Gastroesophageal sphincter (tissue), 3 donors: ENCODE results near the gene PNISR.

Experiments
- EP300 ChIP-seq: sonication (generic); formaldehyde crosslinking; IDR thresholded peaks from one replicate; pipeline ENCODE4 v1.6.1; 2017; ENCODE audit warnings: antibody characterized with exemption, mild to moderate bottlenecking
- POLR2AphosphoS5 ChIP-seq: sonication (generic); formaldehyde crosslinking; IDR thresholded peaks from one replicate; pipeline ENCODE4 v1.6.1; 2017; ENCODE audit warnings: antibody characterized with exemption
- TF ChIP-seq, protein P1 (sequence below), 4 experiments: fragments of 200-600 bp in 2 of 4; fragments of 450-650 bp in 2 of 4; sonication (generic) in 1 of 4; IDR thresholded peaks; one replicate each; pipeline ENCODE4 v1.5.1; 2017 to 2019; ENCODE audit warnings: antibody characterized with exemption in 4 of 4, mild to moderate bottlenecking in 2 of 4, moderate library complexity in 2 of 4

DNA sequence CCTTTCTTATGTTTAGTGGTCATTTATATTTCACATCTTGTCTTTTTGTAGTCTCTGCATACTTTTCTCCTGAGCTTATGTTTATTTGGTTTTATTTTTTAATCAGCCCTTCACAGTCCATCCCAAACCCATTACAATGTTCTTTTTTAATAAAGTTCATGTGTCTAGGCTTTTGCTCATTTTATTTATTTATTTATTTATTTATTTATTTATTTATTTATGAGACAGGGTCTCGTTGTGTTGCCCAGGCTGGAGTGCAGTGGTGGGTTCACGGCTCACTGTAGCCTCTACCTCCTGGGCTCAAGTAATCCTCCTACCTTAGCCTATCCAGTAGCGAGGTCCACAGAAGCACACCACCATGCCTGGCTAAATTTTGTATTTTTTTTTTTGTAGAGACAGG lies 34.2 kb downstream of the PNISR start:
- TF ChIP-seq, protein P1, sequence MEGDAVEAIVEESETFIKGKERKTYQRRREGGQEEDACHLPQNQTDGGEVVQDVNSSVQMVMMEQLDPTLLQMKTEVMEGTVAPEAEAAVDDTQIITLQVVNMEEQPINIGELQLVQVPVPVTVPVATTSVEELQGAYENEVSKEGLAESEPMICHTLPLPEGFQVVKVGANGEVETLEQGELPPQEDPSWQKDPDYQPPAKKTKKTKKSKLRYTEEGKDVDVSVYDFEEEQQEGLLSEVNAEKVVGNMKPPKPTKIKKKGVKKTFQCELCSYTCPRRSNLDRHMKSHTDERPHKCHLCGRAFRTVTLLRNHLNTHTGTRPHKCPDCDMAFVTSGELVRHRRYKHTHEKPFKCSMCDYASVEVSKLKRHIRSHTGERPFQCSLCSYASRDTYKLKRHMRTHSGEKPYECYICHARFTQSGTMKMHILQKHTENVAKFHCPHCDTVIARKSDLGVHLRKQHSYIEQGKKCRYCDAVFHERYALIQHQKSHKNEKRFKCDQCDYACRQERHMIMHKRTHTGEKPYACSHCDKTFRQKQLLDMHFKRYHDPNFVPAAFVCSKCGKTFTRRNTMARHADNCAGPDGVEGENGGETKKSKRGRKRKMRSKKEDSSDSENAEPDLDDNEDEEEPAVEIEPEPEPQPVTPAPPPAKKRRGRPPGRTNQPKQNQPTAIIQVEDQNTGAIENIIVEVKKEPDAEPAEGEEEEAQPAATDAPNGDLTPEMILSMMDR (IDR thresholded peaks at IDR 0.05) = no peak
- TF ChIP-seq POLR2AphosphoS5 (no peak), EP300 (no peak)
